ENCODE data around the gene EFCAB5.
"Not testable (repeated sequence)": the region's sequence is repeated elsewhere in the genome, so short reads cannot be mapped to it uniquely, and the experiment has no call there.

The EFCAB5 gene

GRCh38 chr17:29935909-29936308 lies 5.5 kb upstream of the EFCAB5 start:
- not testable (repeated sequence) for DNase-seq (ENCODE audit: low read depth)

- no peak for DNase-seq (ENCODE audit: low read depth)
These were observed 4.7 kb upstream of the EFCAB5 start for GRCh38 chr17:29936724-29937123.

- no peak for DNase-seq (ENCODE audit: low read depth)
These were observed 3.8 kb downstream of the EFCAB5 start for GRCh38 chr17:29945281-29945680.

GRCh38 chr17:29948448-29949215 lies 7.2 kb downstream of the EFCAB5 start:
- no peak for DNase-seq (ENCODE audit: low read depth)

- DNase-seq (ENCODE audit: low read depth): no peak
These were observed 8.3 kb downstream of the EFCAB5 start for GRCh38 chr17:29949696-29950095.

- DNase-seq (ENCODE audit: low read depth): no peak
These were observed 13.0 kb downstream of the EFCAB5 start for GRCh38 chr17:29954405-29954804.

- no peak for DNase-seq (ENCODE audit: low read depth)
These were observed 14.8 kb downstream of the EFCAB5 start for GRCh38 chr17:29956225-29956624.

- not testable (repeated sequence) for DNase-seq (ENCODE audit: low read depth)
These were observed 16.1 kb downstream of the EFCAB5 start for GRCh38 chr17:29957488-29957887.

- no peak for DNase-seq (ENCODE audit: low read depth)
These were observed 17.7 kb downstream of the EFCAB5 start for GRCh38 chr17:29958947-29959657.

- DNase-seq (ENCODE audit: low read depth): no peak
These were observed 18.4 kb downstream of the EFCAB5 start for GRCh38 chr17:29959658-29960337.

- no peak for DNase-seq (ENCODE audit: low read depth)
These were observed 21.2 kb downstream of the EFCAB5 start for GRCh38 chr17:29962656-29963055.

GRCh38 chr17:29968271-29968670 lies 26.8 kb downstream of the EFCAB5 start:
- DNase-seq (ENCODE audit: low read depth): no peak

- no peak for DNase-seq (ENCODE audit: low read depth)
These were observed 30.8 kb downstream of the EFCAB5 start for GRCh38 chr17:29972277-29972676.

- DNase-seq (ENCODE audit: low read depth): no peak
These were observed 31.6 kb downstream of the EFCAB5 start for GRCh38 chr17:29973005-29973404.

- DNase-seq (ENCODE audit: low read depth): no peak
These were observed 36.4 kb downstream of the EFCAB5 start for GRCh38 chr17:29977836-29978235.

GRCh38 chr17:29980261-29980660 lies 38.8 kb downstream of the EFCAB5 start:
- no peak for DNase-seq (ENCODE audit: low read depth)

- no peak for DNase-seq (ENCODE audit: low read depth)
These were observed 41.7 kb downstream of the EFCAB5 start for GRCh38 chr17:29982991-29983653.

- no peak for DNase-seq (ENCODE audit: low read depth)
These were observed 55.0 kb downstream of the EFCAB5 start for GRCh38 chr17:29996458-29996857.

GRCh38 chr17:30000001-30000754 lies 58.7 kb downstream of the EFCAB5 start:
- peak; percentile 3 for DNase-seq (ENCODE audit: low read depth)

- DNase-seq (ENCODE audit: low read depth): no peak
These were observed 59.4 kb downstream of the EFCAB5 start for GRCh38 chr17:30000755-30001257.

- no peak for DNase-seq (ENCODE audit: low read depth)
These were observed 60.7 kb downstream of the EFCAB5 start for GRCh38 chr17:30002088-30002487.
